K562 treated with DMSO at 1 percent for 12 hours (cell line): ENCODE data around the gene NTSR1. TPM values are rescaled to one million over a fixed set of nuclear protein-coding genes. Genes with fewer than 3 reads are reported as not detected.

Experiments
- total RNA-seq: library from RNA; unstranded; fragments of 300-600 nt; gene quantifications from 2 replicates; pipeline ENCODE4 v1.2.3, GENCODE V29; 2022; ENCODE audit not compliant: insufficient read depth

NTSR1 gene
- total RNA-seq: not detected in 2 replicates

GRCh38 chr20:62708591-62709536, at the start of gene NTSR1:
NTSR1 (plus strand) TSS chr20:62708836; CDS start chr20:62709208, 372 bp downstream.

GRCh38 chr20:62804627-62805154, 96.1 kb downstream of the NTSR1 start, which contains the start of gene OGFR:
OGFR (plus strand) TSS chr20:62804835; CDS start chr20:62804860, 25 bp downstream.

Other genes starting within 250 kb of the NTSR1 start
- gene GATA5, start 232.8 kb upstream of the NTSR1 start, total RNA-seq: 0.31 and 1.1 TPM in 2 replicates
- 0.60 and 2.0 TPM in 2 replicates for gene SLCO4A1, start 66.3 kb upstream of the NTSR1 start, total RNA-seq
- gene MRGBP, start 87.6 kb downstream of the NTSR1 start, total RNA-seq: 11.6 and 12.8 TPM in 2 replicates
- gene OGFR, start 96.0 kb downstream of the NTSR1 start, total RNA-seq: 33.6 and 36.1 TPM in 2 replicates
- 1.5 and 2.5 TPM in 2 replicates for gene COL9A3, start 108.2 kb downstream of the NTSR1 start, total RNA-seq
- 7.8 and 14.2 TPM in 2 replicates for gene TCFL5, start 153.0 kb downstream of the NTSR1 start, total RNA-seq
- 7.3 and 33.6 TPM in 2 replicates for gene DIDO1, start 217.7 kb downstream of the NTSR1 start, total RNA-seq
- 17.7 and 26.9 TPM in 2 replicates for gene GID8, start 229.3 kb downstream of the NTSR1 start, total RNA-seq
- not detected in 2 replicates for gene SLC17A9, start 243.9 kb downstream of the NTSR1 start, total RNA-seq